Sigmoid colon (tissue), 4 donors: ENCODE measurements around the gene FBXL19.

Experiments
- EP300 ChIP-seq, 4 donors: sonication (generic); formaldehyde crosslinking; IDR thresholded peaks; one replicate each; pipeline ENCODE4 v1.6.1; 2017; ENCODE audit warnings: antibody characterized with exemption in 4 of 4
- TF ChIP-seq, protein P1 (sequence below), 4 experiments: fragments of 450-650 bp in 3 of 4; fragments of 200-600 bp in 1 of 4; IDR thresholded peaks; one replicate each; pipeline ENCODE4 v1.5.1; 2016 to 2019; ENCODE audit warnings: antibody characterized with exemption in 4 of 4, mild to moderate bottlenecking in 3 of 4, moderate library complexity in 2 of 4

- TF ChIP-seq, protein P1, sequence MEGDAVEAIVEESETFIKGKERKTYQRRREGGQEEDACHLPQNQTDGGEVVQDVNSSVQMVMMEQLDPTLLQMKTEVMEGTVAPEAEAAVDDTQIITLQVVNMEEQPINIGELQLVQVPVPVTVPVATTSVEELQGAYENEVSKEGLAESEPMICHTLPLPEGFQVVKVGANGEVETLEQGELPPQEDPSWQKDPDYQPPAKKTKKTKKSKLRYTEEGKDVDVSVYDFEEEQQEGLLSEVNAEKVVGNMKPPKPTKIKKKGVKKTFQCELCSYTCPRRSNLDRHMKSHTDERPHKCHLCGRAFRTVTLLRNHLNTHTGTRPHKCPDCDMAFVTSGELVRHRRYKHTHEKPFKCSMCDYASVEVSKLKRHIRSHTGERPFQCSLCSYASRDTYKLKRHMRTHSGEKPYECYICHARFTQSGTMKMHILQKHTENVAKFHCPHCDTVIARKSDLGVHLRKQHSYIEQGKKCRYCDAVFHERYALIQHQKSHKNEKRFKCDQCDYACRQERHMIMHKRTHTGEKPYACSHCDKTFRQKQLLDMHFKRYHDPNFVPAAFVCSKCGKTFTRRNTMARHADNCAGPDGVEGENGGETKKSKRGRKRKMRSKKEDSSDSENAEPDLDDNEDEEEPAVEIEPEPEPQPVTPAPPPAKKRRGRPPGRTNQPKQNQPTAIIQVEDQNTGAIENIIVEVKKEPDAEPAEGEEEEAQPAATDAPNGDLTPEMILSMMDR (IDR thresholded peaks at IDR 0.05) = no peak
- TF ChIP-seq EP300 (IDR thresholded peaks at IDR 0.05) = no peak
Measured at GRCh38 chr16:30980434-30980833, 57.1 kb downstream of the FBXL19 start.
